Trophoblast cell (in vitro differentiated cells and primary cell): ENCODE data around the gene NBEAL2.

Experiments
- DNase-seq, 2 donors: peaks; one replicate each; pipeline ENCODE4 v3.0.0-alpha.2; 2016
- H2AFZ ChIP-seq: 2 replicates; pipeline ENCODE4 v1.6.1; 2013; ENCODE audit warnings: low read length, moderate library complexity, mild to moderate bottlenecking; ENCODE audit not compliant: insufficient read depth, poor library complexity
- H2AK5ac ChIP-seq: 2 replicates; pipeline ENCODE4 v1.6.1; 2013; ENCODE audit warnings: mild to moderate bottlenecking, low read length
- H2BK120ac ChIP-seq: 2 replicates; pipeline ENCODE4 v1.6.1; 2013; ENCODE audit warnings: low read length, mild to moderate bottlenecking, moderate library complexity; ENCODE audit not compliant: insufficient read depth, poor library complexity
- H2BK12ac ChIP-seq: 2 replicates; pipeline ENCODE4 v1.6.1; 2013; ENCODE audit warnings: mild to moderate bottlenecking, low read length, moderate library complexity
- H2BK5ac ChIP-seq: 2 replicates; pipeline ENCODE4 v1.6.1; 2013; ENCODE audit warnings: low read length, low read depth, moderate library complexity, mild to moderate bottlenecking; ENCODE audit not compliant: poor library complexity
- H3K14ac ChIP-seq: 2 replicates; pipeline ENCODE4 v1.6.1; 2013; ENCODE audit warnings: mild to moderate bottlenecking, low read length
- H3K18ac ChIP-seq: 2 replicates; pipeline ENCODE4 v1.6.1; 2013; ENCODE audit warnings: mild to moderate bottlenecking, low read length
- H3K23ac ChIP-seq: 2 replicates; pipeline ENCODE4 v1.6.1; 2013; ENCODE audit warnings: low read length
- H3K27ac ChIP-seq: 2 replicates; pipeline ENCODE4 v1.5.1; 2013; ENCODE audit warnings: low read depth, mild to moderate bottlenecking, inconsistent platforms, low read length, moderate library complexity
- H3K27me3 ChIP-seq: 2 replicates; pipeline ENCODE4 v1.6.1; 2013; ENCODE audit warnings: inconsistent platforms, mild to moderate bottlenecking, low read length, moderate library complexity; ENCODE audit not compliant: insufficient read depth
- H3K36me3 ChIP-seq, 2 experiments: 1 replicate in 1 of 2; 2 replicates in 1 of 2; pipeline ENCODE4 v1.6.1; 2013; ENCODE audit warnings: low read length in 2 of 2, mild to moderate bottlenecking in 2 of 2, moderate library complexity in 1 of 2; ENCODE audit not compliant: insufficient read depth in 2 of 2, control insufficient read depth in 1 of 2
- H3K4ac ChIP-seq: 2 replicates; pipeline ENCODE4 v1.6.1; 2013; ENCODE audit warnings: low read depth, mild to moderate bottlenecking, low read length, moderate library complexity
- H3K4me1 ChIP-seq, 2 experiments: 1 replicate in 1 of 2; 2 replicates in 1 of 2; pipeline ENCODE4 v1.6.1; 2013; ENCODE audit warnings: low read length in 2 of 2, mild to moderate bottlenecking in 2 of 2, moderate library complexity in 1 of 2; ENCODE audit not compliant: insufficient read depth in 2 of 2, control insufficient read depth in 1 of 2
- H3K4me2 ChIP-seq: 2 replicates; pipeline ENCODE4 v1.6.1; 2013; ENCODE audit warnings: inconsistent platforms, mild to moderate bottlenecking, low read length, moderate library complexity
- H3K4me3 ChIP-seq: 2 replicates; pipeline ENCODE4 v1.5.1; 2013; ENCODE audit warnings: mild to moderate bottlenecking, low read depth, low read length, inconsistent platforms
- H3K79me1 ChIP-seq: one replicate; pipeline ENCODE4 v1.6.1; 2013; ENCODE audit warnings: low read length
- H3K79me2 ChIP-seq: 2 replicates; pipeline ENCODE4 v1.6.1; 2013; ENCODE audit warnings: low read length, mild to moderate bottlenecking; ENCODE audit not compliant: control insufficient read depth, insufficient read depth, poor library complexity
- H3K9ac ChIP-seq: 2 replicates; pipeline ENCODE4 v1.6.1; 2013; ENCODE audit warnings: mild to moderate bottlenecking, low read length
- H3K9me3 ChIP-seq: 2 replicates; pipeline ENCODE4 v1.6.1; 2013; ENCODE audit warnings: low read depth, mild to moderate bottlenecking, control low read depth, inconsistent platforms, low read length; ENCODE audit not compliant: insufficient read depth
- H4K12ac ChIP-seq: 2 replicates; pipeline ENCODE4 v1.6.1; 2013; ENCODE audit warnings: low read depth, mild to moderate bottlenecking, low read length, moderate library complexity
- H4K8ac ChIP-seq: 2 replicates; pipeline ENCODE4 v1.6.1; 2013; ENCODE audit warnings: low read depth, mild to moderate bottlenecking, low read length, moderate library complexity
- H4K91ac ChIP-seq: one replicate; pipeline ENCODE4 v1.6.1; 2013; ENCODE audit warnings: low read depth, mild to moderate bottlenecking, low read length, moderate library complexity
- WGBS: extraction: QIAGEN DNeasy Blood & Tissue Kit; methylation state at CpG from one replicate; pipeline ENCODE4 v1.1.7; 2013; ENCODE audit warnings: missing lambda C conversion rate; ENCODE audit not compliant: insufficient read length, insufficient coverage; ENCODE audit errors: extremely low coverage; 5-methylcytosine and 5-hydroxymethylcytosine counted together

The NBEAL2 gene

DNA sequence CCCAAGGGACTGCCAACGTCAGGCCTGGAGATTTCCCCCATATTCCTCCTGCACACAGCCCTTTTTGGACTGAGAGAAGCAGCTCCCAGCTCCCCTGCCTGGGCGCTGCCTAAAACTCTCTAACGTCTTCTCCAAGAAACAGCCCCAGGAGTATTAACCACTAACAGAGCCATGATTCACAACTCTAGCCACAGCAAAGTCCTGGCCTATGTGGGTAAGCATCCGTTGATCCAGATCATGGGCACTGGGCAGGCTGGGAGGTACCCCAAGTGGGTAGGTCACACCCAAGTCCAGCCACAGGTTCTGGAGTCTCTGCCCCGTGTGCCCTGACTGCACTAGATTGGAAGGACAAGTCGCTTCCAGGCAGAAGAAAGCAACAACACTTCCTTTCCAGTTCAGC lies 31.9 kb downstream of the NBEAL2 start:
- no peak overlapping the region for H2BK120ac ChIP-seq
- H3K27me3 ChIP-seq = no peaks in the 10 kb centered on the region
- no peak overlapping the region for H3K4me2 ChIP-seq
- no peak overlapping the region for H3K9ac ChIP-seq
- no peak overlapping the region for H2BK5ac ChIP-seq
- DNase-seq = no peak
- no peak overlapping the region for H4K8ac ChIP-seq
- no peak overlapping the region for H2AK5ac ChIP-seq
- H3K4me3 ChIP-seq = no peak overlapping the region
- peaks cover 5 to 10% of the 10 kb centered on the region in 2 experiments for H3K4me1 ChIP-seq
- H4K91ac ChIP-seq = no peak overlapping the region
- WGBS = no CpG with 5 or more reads among the region's 6 CpGs
- H2AFZ ChIP-seq = no peak overlapping the region
- H4K12ac ChIP-seq = no peak overlapping the region
- peaks cover 6% of the 10 kb centered on the region for H3K79me1 ChIP-seq
- peaks cover 5% of the 10 kb centered on the region for H3K9me3 ChIP-seq
- H3K18ac ChIP-seq = no peak overlapping the region
- H3K79me2 ChIP-seq = peaks cover 3% of the 10 kb centered on the region
- H3K36me3 ChIP-seq = peaks cover 28 to 38% of the 10 kb centered on the region in 2 experiments
- no peak overlapping the region for H2BK12ac ChIP-seq
- H3K4ac ChIP-seq = no peak overlapping the region
- H3K14ac ChIP-seq = no peak overlapping the region
- no peak overlapping the region for H3K23ac ChIP-seq
- no peak overlapping the region for H3K27ac ChIP-seq

DNA sequence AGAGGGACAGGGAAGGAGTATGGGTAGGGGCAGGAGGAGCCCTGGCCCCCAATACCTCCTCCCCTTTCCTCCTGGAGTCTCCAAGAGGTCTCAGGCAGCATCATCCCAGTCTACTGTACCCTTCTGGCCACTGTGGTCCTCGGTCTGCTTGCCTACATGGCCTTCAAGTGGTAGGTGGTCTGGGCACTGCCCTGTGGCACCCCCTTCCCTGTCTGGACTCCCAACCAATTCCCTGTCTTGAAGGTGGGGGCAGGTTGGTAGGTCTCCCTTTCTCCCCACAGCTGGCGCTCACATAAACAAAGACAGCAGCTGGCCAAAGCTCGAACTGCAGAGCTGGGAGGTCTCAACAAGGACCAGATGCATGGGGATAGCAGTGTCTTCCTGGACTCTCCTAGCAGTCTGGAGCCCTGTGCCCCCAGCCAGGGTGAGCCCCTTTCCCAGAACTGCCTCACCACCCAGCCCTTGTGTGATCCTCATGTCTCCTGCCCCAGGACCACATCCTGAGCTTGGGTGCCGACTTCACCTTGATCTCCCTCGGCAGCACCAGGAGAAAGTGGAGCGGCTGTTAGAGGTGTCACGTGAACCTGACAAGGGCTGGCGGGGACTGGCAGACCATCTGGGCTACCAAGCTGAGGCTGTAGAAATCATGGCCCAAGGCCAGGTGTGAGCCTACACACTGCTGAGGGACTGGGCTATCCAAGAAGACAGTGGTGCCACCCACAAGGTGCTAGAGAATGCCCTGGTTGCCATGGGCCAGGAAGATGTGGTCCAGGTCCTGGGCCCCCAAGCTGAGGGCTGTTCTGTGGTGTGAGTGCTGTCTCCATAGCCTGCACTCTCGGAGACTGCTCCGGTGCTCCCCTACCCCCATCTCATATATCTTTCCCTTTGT lies 33.1 kb downstream of the NBEAL2 start:
- Histone ChIP-seq H2AFZ (no peak overlapping the region), H3K27me3 (no peaks in the 10 kb centered on the region), H3K23ac (no peak overlapping the region), H3K14ac (no peak overlapping the region), H3K9me3 (peaks cover 5% of the 10 kb centered on the region), H3K79me1 (peaks cover 6% of the 10 kb centered on the region), H3K36me3 (peaks cover 26 to 35% of the 10 kb centered on the region in 2 experiments), H2BK12ac (no peak overlapping the region), H3K4me3 (no peak overlapping the region), H3K18ac (no peak overlapping the region), H3K27ac (no peak overlapping the region), H4K91ac (no peak overlapping the region), H3K4ac (no peak overlapping the region), H3K9ac (no peak overlapping the region), H2AK5ac (no peak overlapping the region), H2BK120ac (no peak overlapping the region), H2BK5ac (no peak overlapping the region), H3K4me1 (peaks cover 5 to 10% of the 10 kb centered on the region in 2 experiments), H3K4me2 (no peak overlapping the region), H4K12ac (no peak overlapping the region), H3K79me2 (peaks cover 3% of the 10 kb centered on the region), H4K8ac (no peak overlapping the region)
- DNase-seq = no peak
- WGBS = no CpG with 5 or more reads among the region's 10 CpGs

DNA sequence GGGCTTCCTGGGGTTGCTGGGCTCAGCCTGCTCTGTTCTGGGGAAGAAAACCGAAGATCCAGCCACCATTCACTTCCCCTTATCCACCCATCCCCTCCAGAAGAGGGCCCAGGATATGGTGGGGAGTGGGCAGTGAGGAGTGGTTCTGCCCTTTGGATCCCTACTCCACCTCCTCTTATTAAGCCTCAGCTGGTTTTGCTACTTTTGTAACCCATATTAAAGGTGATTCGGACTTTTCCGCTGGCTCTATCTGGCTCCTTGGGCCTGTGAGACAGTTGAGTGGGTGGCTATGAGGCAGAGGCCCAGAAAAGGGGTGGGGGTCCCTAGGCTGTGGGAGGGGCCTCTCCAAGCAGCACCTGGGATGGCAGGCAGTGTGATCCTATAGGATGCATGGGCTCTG lies 33.8 kb downstream of the NBEAL2 start:
- Histone ChIP-seq H2AFZ (no peak overlapping the region), H2BK120ac (no peak overlapping the region), H3K9ac (no peak overlapping the region), H4K91ac (no peak overlapping the region), H4K12ac (no peak overlapping the region), H4K8ac (no peak overlapping the region), H3K4me1 (peaks cover 5 to 10% of the 10 kb centered on the region in 2 experiments), H2BK12ac (no peak overlapping the region), H3K36me3 (peaks cover 24 to 35% of the 10 kb centered on the region in 2 experiments), H3K79me2 (peaks cover 3% of the 10 kb centered on the region), H3K79me1 (peaks cover 6% of the 10 kb centered on the region), H3K23ac (no peak overlapping the region), H3K4me2 (no peak overlapping the region), H3K14ac (no peak overlapping the region), H3K4me3 (no peak overlapping the region), H3K4ac (no peak overlapping the region), H3K9me3 (peaks cover 5% of the 10 kb centered on the region), H2BK5ac (no peak overlapping the region), H3K27ac (no peak overlapping the region), H3K18ac (no peak overlapping the region), H3K27me3 (no peaks in the 10 kb centered on the region), H2AK5ac (no peak overlapping the region)
- no peak for DNase-seq
- no CpG with 5 or more reads among the region's 3 CpGs for WGBS

DNA sequence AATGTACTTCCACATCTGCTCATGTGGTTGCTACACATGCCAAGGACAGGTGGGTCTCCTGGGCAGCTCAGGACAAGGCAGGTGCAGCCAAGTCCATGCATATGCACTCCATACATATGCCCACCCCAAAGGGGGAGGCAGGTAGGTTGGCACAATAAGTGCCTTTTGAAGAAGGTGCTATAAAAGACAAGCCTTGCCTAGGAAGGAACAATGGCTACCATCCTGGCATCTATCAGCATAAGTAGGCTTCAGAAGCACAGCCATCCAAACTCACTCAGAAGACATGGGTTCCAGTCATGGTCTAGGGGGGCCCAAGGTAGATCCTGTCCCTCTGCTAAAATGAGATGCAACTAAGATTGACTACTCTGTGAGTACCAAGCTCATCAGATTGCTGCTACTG lies 34.6 kb downstream of the NBEAL2 start:
- Histone ChIP-seq H3K4me3 (no peak overlapping the region), H2BK5ac (no peak overlapping the region), H3K4ac (no peak overlapping the region), H4K91ac (no peak overlapping the region), H4K8ac (no peak overlapping the region), H3K14ac (no peak overlapping the region), H3K9ac (no peak overlapping the region), H2AFZ (no peak overlapping the region), H3K27me3 (no peaks in the 10 kb centered on the region), H2AK5ac (no peak overlapping the region), H3K36me3 (peaks cover 24 to 33% of the 10 kb centered on the region in 2 experiments), H3K27ac (no peak overlapping the region), H3K23ac (no peak overlapping the region), H2BK12ac (no peak overlapping the region), H3K4me1 (peaks cover 3 to 8% of the 10 kb centered on the region in 2 experiments), H3K79me2 (peaks cover 3% of the 10 kb centered on the region), H2BK120ac (no peak overlapping the region), H3K4me2 (no peak overlapping the region), H3K79me1 (peaks cover 6% of the 10 kb centered on the region), H3K9me3 (peaks cover 5% of the 10 kb centered on the region), H3K18ac (no peak overlapping the region), H4K12ac (no peak overlapping the region)
- no peak for DNase-seq
